Thymus (tissue), 11 donors: ENCODE results near the gene TMC1. TPM values are rescaled to one million over a fixed set of nuclear protein-coding genes. Genes with fewer than 3 reads are reported as not detected.
"Not testable (repeated sequence)": the region's sequence is repeated elsewhere in the genome, so short reads cannot be mapped to it uniquely, and the experiment has no call there.

Source experiments
- DNase-seq, 9 donors: peaks; one replicate each; pipeline ENCODE4 v3.0.0-alpha.2; 2013; ENCODE audit warnings: low spot score in 9 of 9, low read depth in 6 of 9, missing footprints in 1 of 9
- H3K27ac ChIP-seq, 2 donors: one replicate each; pipeline ENCODE4 v1.5.1; 2013; ENCODE audit warnings: control low read depth in 1 of 2, low read depth in 1 of 2, low read length in 1 of 2, mild to moderate bottlenecking in 1 of 2, moderate library complexity in 1 of 2
- H3K27me3 ChIP-seq, 2 donors: one replicate each; pipeline ENCODE4 v1.5.1; 2013; ENCODE audit warnings: low read length in 1 of 2; ENCODE audit not compliant: control insufficient read depth in 2 of 2, insufficient read depth in 1 of 2
- H3K36me3 ChIP-seq, 2 donors: one replicate each; pipeline ENCODE4 v1.5.1; 2013; ENCODE audit warnings: low read length in 1 of 2, mild to moderate bottlenecking in 1 of 2, moderate library complexity in 1 of 2; ENCODE audit not compliant: control insufficient read depth in 2 of 2, insufficient read depth in 2 of 2
- H3K4me1 ChIP-seq, 2 donors: one replicate each; pipeline ENCODE4 v1.5.1; 2013; ENCODE audit warnings: low read length in 2 of 2; ENCODE audit not compliant: control insufficient read depth in 2 of 2, insufficient read depth in 2 of 2
- H3K4me3 ChIP-seq, 2 donors: one replicate each; pipeline ENCODE4 v1.5.1; 2013; ENCODE audit warnings: low read length in 2 of 2, control low read depth in 1 of 2, mild to moderate bottlenecking in 1 of 2
- H3K9me3 ChIP-seq, 2 donors: one replicate each; pipeline ENCODE4 v1.5.1; 2013; ENCODE audit warnings: low read length in 1 of 2, mild to moderate bottlenecking in 1 of 2; ENCODE audit not compliant: control insufficient read depth in 2 of 2, insufficient read depth in 1 of 2
- WGBS: extraction: QIAGEN DNeasy Blood & Tissue Kit; methylation state at CpG from one replicate; pipeline ENCODE4 v1.1.7; 2013; 5-methylcytosine and 5-hydroxymethylcytosine counted together
- polyA plus RNA-seq: library from polyadenylated mRNA; stranded (reverse); fragments of 200-250 nt; gene quantifications from one replicate; pipeline ENCODE4 v1.2.3, GENCODE V29; 2013
- total RNA-seq: library from RNA; stranded (reverse); fragments of 120-200 nt; gene quantifications from one replicate; pipeline ENCODE4 v1.2.4, GENCODE V29; 2013
- donor health status: healthy.

TMC1 gene
- total and polyA plus RNA-seq, 2 donors: 0.28 to 0.59 TPM

- Histone ChIP-seq H3K9me3 (no peaks in the 10 kb centered on the region), H3K4me1 (no peaks in the 10 kb centered on the region), H3K27ac (no peak overlapping the region), H3K36me3 (no peaks in the 10 kb centered on the region), H3K27me3 (no peaks in the 10 kb centered on the region), H3K4me3 (no peak overlapping the region)
- 78% methylated on average over 5 of the region's 5 CpGs for WGBS
- DNase-seq: no peak
Measured at GRCh38 chr9:72858089-72858912, 336.9 kb downstream of the TMC1 start.

GRCh38 chr9:72862788-72863187 lies 341.4 kb downstream of the TMC1 start:
- 87% methylated on average over 7 of the region's 7 CpGs for WGBS
- not testable (repeated sequence) for H3K9me3 ChIP-seq, DNase-seq

DNA sequence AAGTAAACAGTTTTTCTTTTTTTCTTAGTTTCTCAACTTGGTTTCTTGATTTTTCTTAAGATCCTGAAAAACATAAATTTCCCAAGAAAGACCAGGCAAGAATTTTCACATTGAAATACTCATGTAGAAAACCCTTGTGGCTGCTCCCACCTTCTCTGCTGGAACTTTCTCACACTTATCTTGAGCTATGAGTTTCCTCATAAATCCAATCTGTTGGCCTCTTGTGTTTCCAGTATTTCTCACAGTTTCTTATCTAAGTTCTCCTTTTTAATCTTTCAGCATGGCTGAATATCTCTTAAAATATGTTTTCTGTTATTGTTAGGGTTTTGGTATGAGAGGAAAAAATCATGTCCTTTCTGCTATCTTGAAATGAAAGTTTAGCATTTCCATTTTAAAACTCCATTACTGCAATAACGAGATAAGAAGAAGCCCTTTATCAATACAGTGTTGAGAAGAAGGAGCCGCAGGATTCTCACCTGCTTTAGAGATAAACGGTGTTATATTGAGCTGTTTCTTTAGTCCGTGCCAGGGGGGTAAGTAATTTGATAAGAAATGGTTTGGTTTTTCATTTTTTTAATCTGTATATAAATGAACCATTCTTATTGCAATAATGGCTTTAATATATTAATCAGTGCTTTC lies 342.2 kb downstream of the TMC1 start:
- 72% methylated on average over 4 of the region's 4 CpGs for WGBS
- H3K27ac ChIP-seq: no peak overlapping the region
- DNase-seq: no peak
- no peaks in the 10 kb centered on the region for H3K9me3 ChIP-seq
- H3K4me1 ChIP-seq: no peaks in the 10 kb centered on the region
- H3K4me3 ChIP-seq: no peak overlapping the region
- H3K27me3 ChIP-seq: no peaks in the 10 kb centered on the region
- no peaks in the 10 kb centered on the region for H3K36me3 ChIP-seq

More at GRCh38 chr9:72862788-72863187, 341.4 kb downstream of the TMC1 start:
- H3K36me3 ChIP-seq, H3K4me1 ChIP-seq, H3K4me3 ChIP-seq, H3K27ac ChIP-seq, H3K27me3 ChIP-seq: not testable (repeated sequence)

DNA sequence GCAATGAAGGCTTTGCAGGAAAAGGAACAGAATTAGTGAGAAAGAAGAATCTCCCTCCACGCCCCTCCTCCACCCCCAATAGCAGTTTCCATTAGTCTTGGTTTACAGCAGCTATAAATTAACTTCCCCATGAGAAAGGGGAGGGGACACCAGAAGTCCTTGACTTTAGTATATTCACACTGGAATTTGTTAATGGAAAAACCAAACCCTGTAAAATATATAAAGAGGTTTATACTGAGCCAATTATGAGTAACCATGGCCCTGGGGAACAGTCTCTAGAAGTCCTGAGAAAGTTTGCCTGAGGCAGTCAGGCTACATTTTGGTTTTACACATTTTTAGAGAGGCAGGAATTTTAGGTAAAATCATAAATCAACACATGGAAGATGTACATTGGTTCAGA lies 342.9 kb downstream of the TMC1 start:
- no peaks in the 10 kb centered on the region for H3K27me3 ChIP-seq
- WGBS: 96% methylated on average over 1 of the region's 1 CpG
- DNase-seq: no peak
- H3K4me3 ChIP-seq: no peak overlapping the region
- H3K4me1 ChIP-seq: no peaks in the 10 kb centered on the region
- H3K9me3 ChIP-seq: no peaks in the 10 kb centered on the region
- H3K27ac ChIP-seq: no peak overlapping the region
- no peaks in the 10 kb centered on the region for H3K36me3 ChIP-seq

DNA sequence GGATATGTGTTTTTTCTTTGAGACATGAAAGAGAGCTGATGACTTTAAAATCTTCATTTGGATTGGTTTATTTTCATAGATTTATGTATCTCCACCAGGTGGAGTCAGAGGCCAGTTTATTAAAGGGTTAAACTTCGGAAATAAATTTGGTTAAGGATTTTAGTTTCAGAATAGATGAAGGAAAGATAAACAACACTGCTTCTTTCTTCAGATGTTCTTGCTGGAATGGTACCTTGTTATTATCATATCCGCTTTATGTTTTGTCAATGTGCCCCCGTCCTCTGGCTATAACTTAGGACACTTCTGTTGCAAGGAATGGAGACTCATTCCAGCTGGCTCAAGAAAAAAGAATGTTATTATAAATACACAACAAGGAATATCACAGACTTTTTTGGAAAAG lies 350.3 kb downstream of the TMC1 start:
- 73% methylated on average over 3 of the region's 3 CpGs for WGBS
- H3K36me3 ChIP-seq: no peaks in the 10 kb centered on the region
- no peak for DNase-seq
- no peak overlapping the region for H3K27ac ChIP-seq
- H3K4me1 ChIP-seq: no peaks in the 10 kb centered on the region
- H3K4me3 ChIP-seq: no peak overlapping the region
- no peaks in the 10 kb centered on the region for H3K9me3 ChIP-seq
- H3K27me3 ChIP-seq: no peaks in the 10 kb centered on the region

- Histone ChIP-seq H3K9me3 (no peaks in the 10 kb centered on the region), H3K4me3 (no peak overlapping the region), H3K27me3 (no peaks in the 10 kb centered on the region), H3K4me1 (no peaks in the 10 kb centered on the region), H3K36me3 (no peaks in the 10 kb centered on the region), H3K27ac (no peak overlapping the region)
- 91% methylated on average over 2 of the region's 2 CpGs for WGBS
- no peak for DNase-seq
Measured at GRCh38 chr9:72872718-72873117, 351.3 kb downstream of the TMC1 start.

GRCh38 chr9:72873456-72873855 lies 352.0 kb downstream of the TMC1 start:
- 90% methylated on average over 1 of the region's 1 CpG for WGBS
- no peak overlapping the region for H3K27ac ChIP-seq

GRCh38 chr9:72874344-72874743 lies 352.9 kb downstream of the TMC1 start:
- Histone ChIP-seq H3K27ac (no peak overlapping the region), H3K4me3 (no peak overlapping the region), H3K9me3 (no peaks in the 10 kb centered on the region), H3K36me3 (no peaks in the 10 kb centered on the region), H3K4me1 (no peaks in the 10 kb centered on the region), H3K27me3 (no peaks in the 10 kb centered on the region)
- DNase-seq: no peak
- WGBS: 98% methylated on average over 2 of the region's 2 CpGs

More at GRCh38 chr9:72873456-72873855, 352.0 kb downstream of the TMC1 start:
- no peaks in the 10 kb centered on the region for H3K36me3 ChIP-seq
- H3K4me1 ChIP-seq: no peaks in the 10 kb centered on the region
- no peak for DNase-seq
- H3K4me3 ChIP-seq: no peak overlapping the region
- H3K9me3 ChIP-seq: no peaks in the 10 kb centered on the region
- H3K27me3 ChIP-seq: no peaks in the 10 kb centered on the region

GRCh38 chr9:72875221-72875620 lies 353.8 kb downstream of the TMC1 start:
- Histone ChIP-seq H3K4me1 (no peaks in the 10 kb centered on the region), H3K9me3 (no peaks in the 10 kb centered on the region)

More at GRCh38 chr9:72875221-72875620, 353.8 kb downstream of the TMC1 start:
- Histone ChIP-seq H3K27ac (no peak overlapping the region), H3K4me3 (no peak overlapping the region), H3K27me3 (no peaks in the 10 kb centered on the region), H3K36me3 (no peaks in the 10 kb centered on the region)
- DNase-seq: no peak
